Stimulated activated memory B cell treated with anti-CD40 and anti-IgM and Interleukin-4, amounts not matched to agents 10 μg/mL and 1 μg/mL and 100 μg/mL, for 72 hours (primary cell): ENCODE measurements around the gene WHAMM.

Experiments
- ATAC-seq: fragments of 150-1000 bp; cut with Tn5 transposase; 2 replicates; pipeline ENCODE4 v1.10.0; 2021
- H3K27ac Mint-ChIP-seq: one replicate; pipeline ENCODE4 v1.8.0; 2022; ENCODE audit warnings: mild to moderate bottlenecking, mixed read lengths
- H3K27me3 Mint-ChIP-seq: one replicate; pipeline ENCODE4 v1.8.0; 2022; ENCODE audit warnings: mixed read lengths
- H3K36me3 Mint-ChIP-seq: one replicate; pipeline ENCODE4 v1.8.0; 2022; ENCODE audit warnings: mixed read lengths
- H3K4me1 Mint-ChIP-seq: one replicate; pipeline ENCODE4 v1.8.0; 2022; ENCODE audit warnings: mixed read lengths
- H3K4me3 Mint-ChIP-seq: one replicate; pipeline ENCODE4 v1.8.0; 2022; ENCODE audit warnings: mild to moderate bottlenecking, moderate library complexity, mixed read lengths
- H3K9me3 Mint-ChIP-seq: one replicate; pipeline ENCODE4 v1.8.0; 2022; ENCODE audit warnings: mixed read lengths

The WHAMM gene

GRCh38 chr15:82790321-82790720 is 19.1 kb upstream of the WHAMM start:
- ATAC-seq, result no peak
- Mint-ChIP-seq H3K36me3 (peaks cover 10% of the 10 kb centered on the region), H3K4me3 (no peak overlapping the region), H3K27ac (no peak overlapping the region), H3K27me3 (peaks cover 20% of the 10 kb centered on the region), H3K9me3 (peaks cover 6% of the 10 kb centered on the region), H3K4me1 (no peaks in the 10 kb centered on the region)

- peaks cover 10% of the 10 kb centered on the region for H3K36me3 Mint-ChIP-seq
- no peak overlapping the region for H3K4me3 Mint-ChIP-seq
- peaks cover 6% of the 10 kb centered on the region for H3K9me3 Mint-ChIP-seq
- no peak overlapping the region for H3K27ac Mint-ChIP-seq
- ATAC-seq, result no peak
- no peaks in the 10 kb centered on the region for H3K4me1 Mint-ChIP-seq
- peaks cover 20% of the 10 kb centered on the region for H3K27me3 Mint-ChIP-seq
These were observed 17.4 kb upstream of the WHAMM start for GRCh38 chr15:82792068-82792467.

- ATAC-seq, result no peak
- H3K36me3 Mint-ChIP-seq, result peaks cover 10% of the 10 kb centered on the region
- peaks cover 6% of the 10 kb centered on the region for H3K9me3 Mint-ChIP-seq
- H3K4me3 Mint-ChIP-seq, result no peak overlapping the region
- no peaks in the 10 kb centered on the region for H3K4me1 Mint-ChIP-seq
- H3K27me3 Mint-ChIP-seq, result peaks cover 20% of the 10 kb centered on the region
- no peak overlapping the region for H3K27ac Mint-ChIP-seq
These were observed 15.7 kb upstream of the WHAMM start for GRCh38 chr15:82793737-82794136.

- Mint-ChIP-seq H3K9me3 (peaks cover 6% of the 10 kb centered on the region), H3K27ac (no peak overlapping the region), H3K36me3 (peaks cover 10% of the 10 kb centered on the region), H3K4me3 (no peak overlapping the region), H3K27me3 (peaks cover 33% of the 10 kb centered on the region), H3K4me1 (peaks cover 8% of the 10 kb centered on the region)
- ATAC-seq, result no peak
These were observed 11.3 kb upstream of the WHAMM start for GRCh38 chr15:82798104-82798503.

GRCh38 chr15:82798531-82799166 is 10.8 kb upstream of the WHAMM start:
- peaks cover 6% of the 10 kb centered on the region for H3K9me3 Mint-ChIP-seq
- ATAC-seq, result no peak
- H3K4me1 Mint-ChIP-seq, result peaks cover 13% of the 10 kb centered on the region
- peaks cover 30% of the 10 kb centered on the region for H3K27me3 Mint-ChIP-seq
- H3K27ac Mint-ChIP-seq, result no peak overlapping the region
- no peak overlapping the region for H3K4me3 Mint-ChIP-seq
- peaks cover 9% of the 10 kb centered on the region for H3K36me3 Mint-ChIP-seq

- H3K9me3 Mint-ChIP-seq, result no peaks in the 10 kb centered on the region
- peaks cover 24% of the 10 kb centered on the region for H3K27me3 Mint-ChIP-seq
- H3K27ac Mint-ChIP-seq, result no peak overlapping the region
- peaks cover 2% of the 10 kb centered on the region for H3K36me3 Mint-ChIP-seq
- ATAC-seq, result no peak
- H3K4me1 Mint-ChIP-seq, result peaks cover 16% of the 10 kb centered on the region
- H3K4me3 Mint-ChIP-seq, result no peak overlapping the region
These were observed 10.1 kb upstream of the WHAMM start for GRCh38 chr15:82799183-82799841.

GRCh38 chr15:82802497-82802896 is 6.9 kb upstream of the WHAMM start:
- peaks cover 38% of the 10 kb centered on the region for H3K4me1 Mint-ChIP-seq
- H3K9me3 Mint-ChIP-seq, result peaks cover 3% of the 10 kb centered on the region
- peaks cover 14% of the 10 kb centered on the region for H3K27me3 Mint-ChIP-seq
- H3K27ac Mint-ChIP-seq, result no peak overlapping the region
- ATAC-seq, result no peak
- no peak overlapping the region for H3K4me3 Mint-ChIP-seq
- H3K36me3 Mint-ChIP-seq, result no peaks in the 10 kb centered on the region

- Mint-ChIP-seq H3K27me3 (peaks cover 11% of the 10 kb centered on the region), H3K4me1 (peaks cover 51% of the 10 kb centered on the region), H3K4me3 (no peak overlapping the region), H3K36me3 (no peaks in the 10 kb centered on the region), H3K9me3 (peaks cover 3% of the 10 kb centered on the region), H3K27ac (peak overlapping the region; percentile 46)
- no peak for ATAC-seq
These were observed 5.4 kb upstream of the WHAMM start for GRCh38 chr15:82803793-82804574.

- no peak for ATAC-seq
- Mint-ChIP-seq H3K4me1 (peaks cover 54% of the 10 kb centered on the region), H3K9me3 (peaks cover 3% of the 10 kb centered on the region), H3K36me3 (no peaks in the 10 kb centered on the region), H3K27me3 (peaks cover 5% of the 10 kb centered on the region), H3K4me3 (no peak overlapping the region), H3K27ac (peak overlapping the region; percentile 46)
These were observed 4.9 kb upstream of the WHAMM start for GRCh38 chr15:82804575-82804949.

GRCh38 chr15:82805994-82806406 is 3.4 kb upstream of the WHAMM start, which contains the start of gene FSD2:
Gene FSD2, minus strand, starts transcription at chr15:82806069. Its CDS starts 18,679 bp downstream, at chr15:82787390.
- Mint-ChIP-seq H3K4me1 (peaks cover 54% of the 10 kb centered on the region), H3K9me3 (peaks cover 3% of the 10 kb centered on the region), H3K27me3 (no peaks in the 10 kb centered on the region), H3K4me3 (peak within 1 kb of the TSS; percentile 33), H3K36me3 (no peaks in the 10 kb centered on the region), H3K27ac (peak within 1 kb of the TSS; percentile 88)
- ATAC-seq, result peak; percentile 81

GRCh38 chr15:82807920-82808633 is 1.4 kb upstream of the WHAMM start:
- peak overlapping the region; percentile 84 for H3K4me3 Mint-ChIP-seq
- peaks cover 15% of the 10 kb centered on the region for H3K36me3 Mint-ChIP-seq
- ATAC-seq, result no peak
- peak overlapping the region; percentile 88 for H3K27ac Mint-ChIP-seq
- no peaks in the 10 kb centered on the region for H3K27me3 Mint-ChIP-seq
- peaks cover 60% of the 10 kb centered on the region for H3K4me1 Mint-ChIP-seq
- peaks cover 3% of the 10 kb centered on the region for H3K9me3 Mint-ChIP-seq

GRCh38 chr15:82808634-82809041 is 790 bp upstream of the WHAMM start:
- peak overlapping the region; percentile 88 for H3K27ac Mint-ChIP-seq
- peak overlapping the region; percentile 84 for H3K4me3 Mint-ChIP-seq
- peaks cover 15% of the 10 kb centered on the region for H3K36me3 Mint-ChIP-seq
- no peak for ATAC-seq
- H3K4me1 Mint-ChIP-seq, result peaks cover 55% of the 10 kb centered on the region
- H3K27me3 Mint-ChIP-seq, result no peaks in the 10 kb centered on the region
- peaks cover 3% of the 10 kb centered on the region for H3K9me3 Mint-ChIP-seq

- H3K27me3 Mint-ChIP-seq, result no peaks in the 10 kb centered on the region
- H3K36me3 Mint-ChIP-seq, result peaks cover 20% of the 10 kb centered on the region
- ATAC-seq, result peak; percentile 39
- peaks cover 3% of the 10 kb centered on the region for H3K9me3 Mint-ChIP-seq
- peak overlapping the region; percentile 88 for H3K27ac Mint-ChIP-seq
- H3K4me3 Mint-ChIP-seq, result peak overlapping the region; percentile 84
- H3K4me1 Mint-ChIP-seq, result peaks cover 52% of the 10 kb centered on the region
These were observed 847 bp downstream of the WHAMM start for GRCh38 chr15:82810061-82810889.

GRCh38 chr15:82810890-82811426 is 1.5 kb downstream of the WHAMM start:
- peak overlapping the region; percentile 88 for H3K27ac Mint-ChIP-seq
- peak overlapping the region; percentile 84 for H3K4me3 Mint-ChIP-seq

More at GRCh38 chr15:82810890-82811426, 1.5 kb downstream of the WHAMM start:
- Mint-ChIP-seq H3K27me3 (no peaks in the 10 kb centered on the region), H3K36me3 (peaks cover 26% of the 10 kb centered on the region), H3K9me3 (peaks cover 3% of the 10 kb centered on the region), H3K4me1 (peaks cover 46% of the 10 kb centered on the region)
- peak; percentile 3 for ATAC-seq
